Breast epithelium (tissue), 3 donors: ENCODE data around the gene SYNDIG1.

Experiments used
- CTCF ChIP-seq, 3 donors: fragments of 450-650 bp; IDR thresholded peaks; one replicate each; pipeline ENCODE4 v1.5.1; 2016 to 2017; ENCODE audit warnings: antibody characterized with exemption in 3 of 3, mild to moderate bottlenecking in 3 of 3, moderate library complexity in 3 of 3
- POLR2A ChIP-seq: fragments of 450-650 bp; IDR thresholded peaks from one replicate; pipeline ENCODE4 v1.6.1; 2016; ENCODE audit warnings: antibody characterized with exemption, mild to moderate bottlenecking, moderate library complexity
- POLR2AphosphoS5 ChIP-seq, 3 donors: sonication (generic); formaldehyde crosslinking; IDR thresholded peaks; one replicate each; pipeline ENCODE4 v1.6.1; 2017; ENCODE audit warnings: antibody characterized with exemption in 3 of 3

DNA sequence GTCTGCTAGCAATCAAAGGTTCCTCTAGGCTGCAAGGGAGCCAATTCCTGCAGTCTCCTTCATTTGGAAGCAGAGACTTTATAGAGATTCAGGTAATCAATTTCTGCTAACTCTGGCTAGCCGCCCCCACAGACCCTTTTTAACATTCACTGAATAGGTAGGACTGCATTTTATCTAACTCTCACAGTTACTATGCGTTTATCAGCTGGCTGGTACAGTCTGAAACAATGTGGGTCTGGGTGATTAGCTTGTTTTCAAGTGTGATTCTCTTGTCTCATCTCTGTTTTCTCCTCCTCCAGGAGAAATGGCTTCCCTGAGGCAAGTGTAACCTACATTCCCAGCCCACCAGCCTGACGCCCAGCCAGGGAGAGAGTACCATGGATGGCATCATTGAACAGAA is 73.3 kb downstream of the SYNDIG1 start:
- TF ChIP-seq POLR2AphosphoS5 (IDR thresholded peaks at IDR 0.05), result no peak
- TF ChIP-seq CTCF (IDR thresholded peaks at IDR 0.05), result no peak
- no peak for TF ChIP-seq POLR2A
